HG02938 (cell line): Measurements from ENCODE around the gene TANC2.

Source experiments
- ATAC-seq: cut with Tn5 transposase; IDR thresholded peaks from one replicate; pipeline ENCODE4 v1.9.1; 2021; ENCODE audit warnings: mild to moderate bottlenecking, moderate library complexity; ENCODE audit not compliant: unreplicated experiment

TANC2 gene

GRCh38 chr17:62965686-62966425 is at the start of gene TANC2:
Gene TANC2, plus strand, starts transcription at chr17:62966235. Its CDS starts 43,325 bp downstream, at chr17:63009560.
- ATAC-seq = no peak

- ATAC-seq = no peak
These were observed 49.1 kb upstream of the TANC2 start for GRCh38 chr17:62916684-62917571.

DNA sequence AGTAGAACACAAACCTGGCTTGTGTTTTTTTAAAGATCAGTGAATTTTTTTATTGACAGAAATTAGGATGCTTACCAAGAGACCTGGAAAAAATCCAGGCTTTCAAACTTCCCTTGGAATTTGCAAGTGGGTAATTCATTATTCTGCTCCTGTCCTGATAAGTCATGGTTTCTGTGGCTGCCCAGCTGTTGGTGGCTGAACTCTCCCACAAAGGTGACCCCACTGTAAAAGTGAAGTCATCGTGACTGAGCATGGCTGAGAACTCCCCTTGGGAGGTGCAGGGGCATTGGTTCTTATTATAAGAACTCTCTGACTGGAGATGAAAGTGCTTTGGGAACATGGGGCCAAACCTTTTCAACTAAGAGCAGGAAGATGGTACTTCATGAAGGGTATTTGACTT is 46.6 kb upstream of the TANC2 start:
- no peak for ATAC-seq

GRCh38 chr17:62920300-62920699 is 45.7 kb upstream of the TANC2 start:
- no peak for ATAC-seq

DNA sequence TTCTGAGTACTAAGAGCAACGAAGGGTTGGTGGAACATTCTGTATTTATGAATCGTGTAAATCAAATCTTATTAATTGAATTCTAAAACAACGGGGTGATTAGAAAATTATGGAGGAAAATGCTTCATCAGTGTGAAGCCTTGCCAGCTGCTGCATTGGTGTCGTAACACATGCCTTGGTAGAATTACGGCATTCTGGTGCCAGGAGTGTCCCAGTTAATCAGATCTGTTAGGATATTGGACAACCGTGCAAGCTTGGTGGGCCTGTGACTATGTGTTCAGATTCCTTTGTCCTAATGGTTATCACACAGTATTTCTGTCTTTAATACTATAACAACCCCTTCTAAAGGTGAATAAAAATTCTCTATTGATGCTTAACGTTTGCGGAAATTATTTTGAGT is 44.2 kb upstream of the TANC2 start:
- no peak for ATAC-seq

GRCh38 chr17:62923258-62924150 is 42.5 kb upstream of the TANC2 start:
- no peak for ATAC-seq

GRCh38 chr17:62925267-62925836 is 40.7 kb upstream of the TANC2 start:
- no peak for ATAC-seq

DNA sequence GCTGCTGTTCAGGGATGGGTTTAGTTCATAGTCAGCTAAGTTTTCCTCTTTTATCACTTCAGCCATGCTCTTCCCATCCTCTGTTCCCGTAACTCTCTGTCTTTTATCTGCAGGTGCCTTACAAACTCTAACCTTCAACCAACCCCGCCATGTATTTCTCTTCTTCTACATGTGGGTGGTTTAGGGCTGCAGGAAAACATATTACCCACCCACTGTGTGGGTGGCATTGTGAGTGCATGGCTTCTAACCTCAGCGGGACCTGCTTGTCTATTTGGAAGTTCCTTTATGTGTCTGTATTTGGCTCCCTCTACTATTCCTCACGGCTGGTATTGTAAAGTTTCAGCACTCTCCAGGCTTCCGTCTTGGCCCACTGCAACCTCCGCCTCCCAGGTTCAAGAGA is 39.0 kb upstream of the TANC2 start:
- ATAC-seq = no peak

DNA sequence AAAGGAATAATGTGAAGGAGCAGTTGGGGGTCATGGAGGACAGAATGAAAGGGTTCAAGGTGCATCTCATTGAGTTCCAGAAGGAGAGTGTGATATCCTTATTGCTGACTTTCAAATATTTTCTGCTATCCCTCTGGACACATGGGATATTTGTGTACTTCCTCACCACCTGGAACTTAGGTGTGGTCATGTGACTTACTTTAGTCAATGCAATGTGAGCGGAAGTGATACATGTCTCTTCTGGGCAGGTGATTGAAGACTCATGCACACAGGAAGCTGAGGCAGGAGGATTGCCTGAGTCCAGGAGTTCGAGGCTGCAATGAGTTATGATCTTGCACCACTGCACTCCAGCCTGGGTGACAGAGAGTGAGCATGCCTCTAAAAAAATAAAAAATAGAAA is 36.7 kb upstream of the TANC2 start:
- no peak for ATAC-seq

- ATAC-seq = no peak
These were observed 34.9 kb upstream of the TANC2 start for GRCh38 chr17:62931101-62931500.

- no peak for ATAC-seq
These were observed 32.3 kb upstream of the TANC2 start for GRCh38 chr17:62933501-62934385.

- no peak for ATAC-seq
These were observed 30.9 kb upstream of the TANC2 start for GRCh38 chr17:62935098-62935497.

DNA sequence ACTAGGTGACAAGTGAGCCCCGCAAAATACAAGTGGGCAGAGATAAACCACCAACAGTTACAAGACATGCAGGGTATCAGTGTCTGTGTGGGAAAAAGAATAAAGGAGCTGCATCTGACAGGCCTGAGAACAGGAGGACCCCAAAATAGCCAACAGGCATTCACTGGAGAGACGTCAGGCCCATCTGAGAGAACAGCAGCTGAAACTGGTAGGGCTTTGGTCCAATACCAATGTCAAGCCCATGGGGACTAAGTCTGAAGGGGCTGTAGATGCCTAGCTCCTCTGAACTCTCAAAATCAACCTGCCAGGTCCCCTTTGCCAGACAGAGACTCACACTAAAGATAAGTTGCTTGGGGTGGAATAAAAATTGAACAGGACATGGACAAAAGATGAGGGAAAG is 30.5 kb upstream of the TANC2 start:
- no peak for ATAC-seq

GRCh38 chr17:62937606-62938005 is 28.4 kb upstream of the TANC2 start:
- no peak for ATAC-seq

DNA sequence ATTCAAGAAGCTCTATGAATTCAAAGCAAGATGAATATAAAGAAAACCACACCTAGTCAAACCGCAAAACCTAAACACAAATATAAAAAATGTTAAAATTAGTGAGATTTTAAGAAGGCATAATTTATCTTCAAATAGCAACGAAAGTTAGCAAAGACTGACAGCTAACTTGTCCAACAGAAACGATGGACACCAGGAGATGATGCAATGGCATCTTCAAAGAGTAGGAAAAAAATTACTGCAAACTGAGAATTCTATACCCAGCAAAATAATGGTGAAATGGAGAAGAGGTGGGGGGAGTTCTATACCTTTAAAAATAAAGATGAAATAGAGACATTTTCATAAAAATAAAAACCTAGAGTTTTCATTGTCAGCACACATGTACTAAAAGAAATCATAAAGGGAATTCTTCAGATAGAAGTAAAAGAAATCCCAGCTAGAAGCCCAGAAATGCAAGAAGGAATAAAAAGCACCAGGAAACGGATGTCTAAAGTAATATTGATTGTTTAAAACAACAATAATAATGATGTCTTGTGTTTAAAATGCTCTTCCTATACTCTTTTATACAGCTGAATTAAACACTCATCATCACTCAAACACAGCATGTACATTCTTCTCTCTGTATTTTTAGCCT is 24.6 kb upstream of the TANC2 start:
- no peak for ATAC-seq

DNA sequence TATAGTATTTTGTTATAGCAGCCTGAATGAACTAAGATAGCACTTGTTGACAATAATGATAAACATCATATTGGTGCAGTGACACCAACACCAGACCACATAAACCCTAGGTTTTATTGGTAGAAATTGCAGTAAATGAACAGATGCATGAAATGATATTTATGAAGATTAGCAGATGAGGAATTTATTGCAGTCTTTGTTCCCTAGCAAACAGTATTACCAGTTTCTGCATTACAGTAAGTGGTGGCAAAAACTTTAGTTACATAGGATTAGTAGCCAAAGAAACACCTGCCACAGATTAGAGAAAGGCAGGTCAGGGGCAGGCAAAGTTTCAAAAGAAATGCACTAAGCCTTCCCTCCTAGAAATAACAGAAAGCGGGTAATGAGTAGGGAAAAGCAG is 17.7 kb upstream of the TANC2 start:
- ATAC-seq = no peak

GRCh38 chr17:62949036-62949435 is 17.0 kb upstream of the TANC2 start:
- no peak for ATAC-seq

DNA sequence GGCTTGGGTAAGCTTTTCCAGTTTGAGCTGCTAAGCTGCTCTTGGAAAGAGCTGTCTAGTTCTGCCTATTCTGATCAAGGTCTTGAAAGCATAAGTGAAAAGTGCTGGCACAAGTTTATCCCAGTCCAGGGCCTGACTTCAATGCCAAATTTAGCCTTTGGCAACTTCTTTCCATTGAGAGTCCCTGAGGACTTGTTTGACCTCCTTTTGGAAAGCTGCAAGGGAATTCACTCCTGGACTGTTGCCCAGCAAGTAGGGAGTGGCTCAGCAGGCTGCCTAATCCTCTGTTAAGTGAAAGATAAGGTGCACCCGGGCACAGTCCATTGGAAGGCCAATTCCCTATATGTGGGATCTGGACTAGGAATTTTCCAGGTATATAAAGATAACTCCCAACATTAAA is 16.0 kb upstream of the TANC2 start:
- ATAC-seq = no peak

DNA sequence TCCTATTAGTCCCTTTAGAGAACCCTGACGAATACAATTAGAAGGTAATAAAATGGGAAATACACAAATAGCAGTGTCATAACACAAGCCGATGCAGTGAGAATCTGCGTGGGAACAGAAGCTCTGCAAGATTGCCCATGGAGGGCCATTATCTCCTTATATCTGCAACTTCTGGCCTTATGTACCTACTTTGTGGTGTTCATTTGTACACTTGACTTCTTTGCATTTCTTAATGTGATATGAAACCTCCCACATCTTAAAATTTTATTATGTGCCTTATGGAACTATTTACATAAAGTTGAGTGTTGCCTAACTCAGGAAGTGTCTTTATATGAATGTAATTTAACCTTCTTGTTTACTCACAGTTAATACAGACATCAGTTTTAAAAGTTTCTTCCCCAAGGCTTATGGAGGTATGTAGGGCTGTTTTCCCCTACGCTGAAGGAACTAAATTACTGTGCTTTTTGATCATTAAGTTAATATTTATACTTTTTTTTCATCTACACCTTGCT is 10.1 kb upstream of the TANC2 start:
- no peak for ATAC-seq
